Measurements from ENCODE around the gene VAV3. TPM values are rescaled to one million over a fixed set of nuclear protein-coding genes. Genes with fewer than 3 reads are reported as not detected.

VAV3 gene
- total RNA-seq, 1 experiment from 2014 or later: 10.0 TPM

- TF ChIP-seq GTF2I (CRISPR knock-in tag; conservative IDR thresholded peaks at IDR 0.05): no peak
- TF ChIP-seq TEAD1 (CRISPR knock-in tag; IDR thresholded peaks at IDR 0.05): no peak
- no peak for TF ChIP-seq NR3C1 (CRISPR knock-in tag; conservative IDR thresholded peaks at IDR 0.05; ENCODE audit: low read depth)
- TF ChIP-seq, protein P1, sequence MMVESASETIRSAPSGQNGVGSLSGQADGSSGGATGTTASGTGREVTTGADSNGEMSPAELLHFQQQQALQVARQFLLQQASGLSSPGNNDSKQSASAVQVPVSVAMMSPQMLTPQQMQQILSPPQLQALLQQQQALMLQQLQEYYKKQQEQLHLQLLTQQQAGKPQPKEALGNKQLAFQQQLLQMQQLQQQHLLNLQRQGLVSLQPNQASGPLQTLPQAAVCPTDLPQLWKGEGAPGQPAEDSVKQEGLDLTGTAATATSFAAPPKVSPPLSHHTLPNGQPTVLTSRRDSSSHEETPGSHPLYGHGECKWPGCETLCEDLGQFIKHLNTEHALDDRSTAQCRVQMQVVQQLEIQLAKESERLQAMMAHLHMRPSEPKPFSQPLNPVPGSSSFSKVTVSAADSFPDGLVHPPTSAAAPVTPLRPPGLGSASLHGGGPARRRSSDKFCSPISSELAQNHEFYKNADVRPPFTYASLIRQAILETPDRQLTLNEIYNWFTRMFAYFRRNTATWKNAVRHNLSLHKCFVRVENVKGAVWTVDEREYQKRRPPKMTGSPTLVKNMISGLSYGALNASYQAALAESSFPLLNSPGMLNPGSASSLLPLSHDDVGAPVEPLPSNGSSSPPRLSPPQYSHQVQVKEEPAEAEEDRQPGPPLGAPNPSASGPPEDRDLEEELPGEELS (CRISPR knock-in tag; IDR thresholded peaks at IDR 0.05): no peak
- TF ChIP-seq ZSCAN18 (CRISPR knock-in tag; IDR thresholded peaks at IDR 0.05): no peak
- TF ChIP-seq ATF6 (CRISPR knock-in tag; IDR thresholded peaks at IDR 0.05): no peak
- no peak for TF ChIP-seq NFYB (CRISPR knock-in tag; conservative IDR thresholded peaks at IDR 0.05; ENCODE audit: low read depth)
- TF ChIP-seq CREM (CRISPR knock-in tag; IDR thresholded peaks at IDR 0.05): no peak
- TF ChIP-seq, protein P2, sequence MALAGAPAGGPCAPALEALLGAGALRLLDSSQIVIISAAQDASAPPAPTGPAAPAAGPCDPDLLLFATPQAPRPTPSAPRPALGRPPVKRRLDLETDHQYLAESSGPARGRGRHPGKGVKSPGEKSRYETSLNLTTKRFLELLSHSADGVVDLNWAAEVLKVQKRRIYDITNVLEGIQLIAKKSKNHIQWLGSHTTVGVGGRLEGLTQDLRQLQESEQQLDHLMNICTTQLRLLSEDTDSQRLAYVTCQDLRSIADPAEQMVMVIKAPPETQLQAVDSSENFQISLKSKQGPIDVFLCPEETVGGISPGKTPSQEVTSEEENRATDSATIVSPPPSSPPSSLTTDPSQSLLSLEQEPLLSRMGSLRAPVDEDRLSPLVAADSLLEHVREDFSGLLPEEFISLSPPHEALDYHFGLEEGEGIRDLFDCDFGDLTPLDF (CRISPR knock-in tag; IDR thresholded peaks at IDR 0.05): no peak
- TF ChIP-seq ELF4 (CRISPR knock-in tag; IDR thresholded peaks at IDR 0.05; ENCODE audit: low read depth): no peak
- TF ChIP-seq SMAD4 (CRISPR knock-in tag; IDR thresholded peaks at IDR 0.05): no peak
- TF ChIP-seq OVOL2 (CRISPR knock-in tag; IDR thresholded peaks at IDR 0.05; ENCODE audit: borderline replicate concordance): no peak
- TF ChIP-seq, protein P3, sequence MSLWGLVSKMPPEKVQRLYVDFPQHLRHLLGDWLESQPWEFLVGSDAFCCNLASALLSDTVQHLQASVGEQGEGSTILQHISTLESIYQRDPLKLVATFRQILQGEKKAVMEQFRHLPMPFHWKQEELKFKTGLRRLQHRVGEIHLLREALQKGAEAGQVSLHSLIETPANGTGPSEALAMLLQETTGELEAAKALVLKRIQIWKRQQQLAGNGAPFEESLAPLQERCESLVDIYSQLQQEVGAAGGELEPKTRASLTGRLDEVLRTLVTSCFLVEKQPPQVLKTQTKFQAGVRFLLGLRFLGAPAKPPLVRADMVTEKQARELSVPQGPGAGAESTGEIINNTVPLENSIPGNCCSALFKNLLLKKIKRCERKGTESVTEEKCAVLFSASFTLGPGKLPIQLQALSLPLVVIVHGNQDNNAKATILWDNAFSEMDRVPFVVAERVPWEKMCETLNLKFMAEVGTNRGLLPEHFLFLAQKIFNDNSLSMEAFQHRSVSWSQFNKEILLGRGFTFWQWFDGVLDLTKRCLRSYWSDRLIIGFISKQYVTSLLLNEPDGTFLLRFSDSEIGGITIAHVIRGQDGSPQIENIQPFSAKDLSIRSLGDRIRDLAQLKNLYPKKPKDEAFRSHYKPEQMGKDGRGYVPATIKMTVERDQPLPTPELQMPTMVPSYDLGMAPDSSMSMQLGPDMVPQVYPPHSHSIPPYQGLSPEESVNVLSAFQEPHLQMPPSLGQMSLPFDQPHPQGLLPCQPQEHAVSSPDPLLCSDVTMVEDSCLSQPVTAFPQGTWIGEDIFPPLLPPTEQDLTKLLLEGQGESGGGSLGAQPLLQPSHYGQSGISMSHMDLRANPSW (CRISPR knock-in tag; conservative IDR thresholded peaks at IDR 0.05; ENCODE audit: low read depth): no peak
- TF ChIP-seq FOXK1 (CRISPR knock-in tag; IDR thresholded peaks at IDR 0.05): no peak
- TF ChIP-seq ZNF263 (CRISPR knock-in tag; IDR thresholded peaks at IDR 0.05; ENCODE audit: low read depth): no peak
- TF ChIP-seq, protein P4, sequence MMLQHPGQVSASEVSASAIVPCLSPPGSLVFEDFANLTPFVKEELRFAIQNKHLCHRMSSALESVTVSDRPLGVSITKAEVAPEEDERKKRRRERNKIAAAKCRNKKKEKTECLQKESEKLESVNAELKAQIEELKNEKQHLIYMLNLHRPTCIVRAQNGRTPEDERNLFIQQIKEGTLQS (CRISPR knock-in tag; conservative IDR thresholded peaks at IDR 0.05): no peak
- no peak for TF ChIP-seq ZNF671 (CRISPR knock-in tag; IDR thresholded peaks at IDR 0.05)
- ChIA-PET POLR2A (no interaction called here), CTCF (no interaction called here)
- Mint-ChIP-seq H3K4me1 (peaks cover 7% of the 10 kb centered on the region), H3K27ac (0 out of 2 replicates have a peak overlapping the region, but pooled peaks have one; percentile 5), H3K36me3 (no peaks in the 10 kb centered on the region), H3K4me3 (no peak overlapping the region), H3K9me3 (no peaks in the 10 kb centered on the region), H3K27me3 (ENCODE audit: low read depth) (no peaks in the 10 kb centered on the region)
- DNase-seq (ENCODE audit: low spot score) (no peak), ATAC-seq (no peak)
Measured at GRCh38 chr1:107599220-107599619, 365.8 kb downstream of the VAV3 start.

GRCh38 chr1:107597290-107597689, 367.7 kb downstream of the VAV3 start:
- H3K4me3 Mint-ChIP-seq: no peak overlapping the region
- H3K4me1 Mint-ChIP-seq: peaks cover 7% of the 10 kb centered on the region
- DNase-seq (ENCODE audit: low spot score) (no peak), ATAC-seq (no peak)
- no peaks in the 10 kb centered on the region for H3K36me3 Mint-ChIP-seq
- H3K9me3 Mint-ChIP-seq: no peaks in the 10 kb centered on the region
- CTCF ChIA-PET: no interaction called here
- POLR2A ChIA-PET: no interaction called here
- no peak for TF ChIP-seq CREM (CRISPR knock-in tag; IDR thresholded peaks at IDR 0.05)
- TF ChIP-seq, protein P5, sequence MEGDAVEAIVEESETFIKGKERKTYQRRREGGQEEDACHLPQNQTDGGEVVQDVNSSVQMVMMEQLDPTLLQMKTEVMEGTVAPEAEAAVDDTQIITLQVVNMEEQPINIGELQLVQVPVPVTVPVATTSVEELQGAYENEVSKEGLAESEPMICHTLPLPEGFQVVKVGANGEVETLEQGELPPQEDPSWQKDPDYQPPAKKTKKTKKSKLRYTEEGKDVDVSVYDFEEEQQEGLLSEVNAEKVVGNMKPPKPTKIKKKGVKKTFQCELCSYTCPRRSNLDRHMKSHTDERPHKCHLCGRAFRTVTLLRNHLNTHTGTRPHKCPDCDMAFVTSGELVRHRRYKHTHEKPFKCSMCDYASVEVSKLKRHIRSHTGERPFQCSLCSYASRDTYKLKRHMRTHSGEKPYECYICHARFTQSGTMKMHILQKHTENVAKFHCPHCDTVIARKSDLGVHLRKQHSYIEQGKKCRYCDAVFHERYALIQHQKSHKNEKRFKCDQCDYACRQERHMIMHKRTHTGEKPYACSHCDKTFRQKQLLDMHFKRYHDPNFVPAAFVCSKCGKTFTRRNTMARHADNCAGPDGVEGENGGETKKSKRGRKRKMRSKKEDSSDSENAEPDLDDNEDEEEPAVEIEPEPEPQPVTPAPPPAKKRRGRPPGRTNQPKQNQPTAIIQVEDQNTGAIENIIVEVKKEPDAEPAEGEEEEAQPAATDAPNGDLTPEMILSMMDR (IDR thresholded peaks at IDR 0.05): no peak
- TF ChIP-seq SMAD4 (CRISPR knock-in tag; IDR thresholded peaks at IDR 0.05): no peak
- no peak for TF ChIP-seq TEAD4 (CRISPR knock-in tag; IDR thresholded peaks at IDR 0.05)
- TF ChIP-seq, protein P4 (CRISPR knock-in tag; conservative IDR thresholded peaks at IDR 0.05): no peak
- TF ChIP-seq ZNF396 (CRISPR knock-in tag; IDR thresholded peaks at IDR 0.05; ENCODE audit: borderline replicate concordance): no peak
- no peak for TF ChIP-seq TCF7 (CRISPR knock-in tag; IDR thresholded peaks at IDR 0.05; ENCODE audit: low read depth)
- TF ChIP-seq TP53 (CRISPR knock-in tag; IDR thresholded peaks at IDR 0.05): no peak
- H3K27ac Mint-ChIP-seq: no peak overlapping the region
- no peaks in the 10 kb centered on the region for H3K27me3 Mint-ChIP-seq (ENCODE audit: low read depth)

All from WTC11 (cell line).